Activated naive CD4-positive, alpha-beta T cell treated with anti-CD3 and anti-CD28 coated beads, Interleukin-2, amount 50 U/mL, for 24 hours (primary cell): ENCODE data around the gene TNIP2.
A peak's percentile ranks its signal among the peaks of the same experiment; 100 is the strongest.

ENCODE experiments used
- H3K27ac Mint-ChIP-seq: one replicate; pipeline ENCODE4 v1.8.0; 2021; ENCODE audit warnings: mild to moderate bottlenecking, mixed read lengths
- H3K27me3 Mint-ChIP-seq: one replicate; pipeline ENCODE4 v1.8.0; 2021; ENCODE audit warnings: mixed read lengths
- H3K36me3 Mint-ChIP-seq: one replicate; pipeline ENCODE4 v1.8.0; 2021; ENCODE audit warnings: mixed read lengths
- H3K4me1 Mint-ChIP-seq: one replicate; pipeline ENCODE4 v1.8.0; 2021; ENCODE audit warnings: mixed read lengths
- H3K4me3 Mint-ChIP-seq: one replicate; pipeline ENCODE4 v1.8.0; 2021; ENCODE audit warnings: mild to moderate bottlenecking, mixed read lengths
- H3K9me3 Mint-ChIP-seq: one replicate; pipeline ENCODE4 v1.8.0; 2021; ENCODE audit warnings: mixed read lengths

Gene TNIP2

GRCh38 chr4:2696423-2696822 is 59.7 kb downstream of the TNIP2 start:
- Mint-ChIP-seq H3K4me1 (peaks cover 16% of the 10 kb centered on the region), H3K9me3 (no peaks in the 10 kb centered on the region), H3K27ac (no peak overlapping the region), H3K4me3 (no peak overlapping the region), H3K27me3 (no peaks in the 10 kb centered on the region), H3K36me3 (peaks cover 21% of the 10 kb centered on the region)

GRCh38 chr4:2695346-2696060 is 60.6 kb downstream of the TNIP2 start:
- no peak overlapping the region for H3K27ac Mint-ChIP-seq
- H3K27me3 Mint-ChIP-seq: no peaks in the 10 kb centered on the region
- H3K4me1 Mint-ChIP-seq: peaks cover 20% of the 10 kb centered on the region
- H3K9me3 Mint-ChIP-seq: no peaks in the 10 kb centered on the region
- H3K36me3 Mint-ChIP-seq: peaks cover 16% of the 10 kb centered on the region
- no peak overlapping the region for H3K4me3 Mint-ChIP-seq

GRCh38 chr4:2694691-2695090 is 61.4 kb downstream of the TNIP2 start:
- Mint-ChIP-seq H3K4me1 (peaks cover 27% of the 10 kb centered on the region), H3K9me3 (no peaks in the 10 kb centered on the region), H3K36me3 (peaks cover 14% of the 10 kb centered on the region), H3K27ac (no peak overlapping the region), H3K27me3 (no peaks in the 10 kb centered on the region), H3K4me3 (no peak overlapping the region)

GRCh38 chr4:2691952-2692435 is 64.1 kb downstream of the TNIP2 start:
- H3K9me3 Mint-ChIP-seq: no peaks in the 10 kb centered on the region
- peak overlapping the region; percentile 89 for H3K27ac Mint-ChIP-seq
- no peaks in the 10 kb centered on the region for H3K27me3 Mint-ChIP-seq
- peaks cover 19% of the 10 kb centered on the region for H3K36me3 Mint-ChIP-seq
- H3K4me1 Mint-ChIP-seq: peaks cover 25% of the 10 kb centered on the region
- no peak overlapping the region for H3K4me3 Mint-ChIP-seq
